GM21515 (cell line): ENCODE data around the gene DISP3.

Source experiments
- ATAC-seq: cut with Tn5 transposase; IDR thresholded peaks from one replicate; pipeline ENCODE4 v1.9.1; 2021; ENCODE audit not compliant: unreplicated experiment

The DISP3 gene

DNA sequence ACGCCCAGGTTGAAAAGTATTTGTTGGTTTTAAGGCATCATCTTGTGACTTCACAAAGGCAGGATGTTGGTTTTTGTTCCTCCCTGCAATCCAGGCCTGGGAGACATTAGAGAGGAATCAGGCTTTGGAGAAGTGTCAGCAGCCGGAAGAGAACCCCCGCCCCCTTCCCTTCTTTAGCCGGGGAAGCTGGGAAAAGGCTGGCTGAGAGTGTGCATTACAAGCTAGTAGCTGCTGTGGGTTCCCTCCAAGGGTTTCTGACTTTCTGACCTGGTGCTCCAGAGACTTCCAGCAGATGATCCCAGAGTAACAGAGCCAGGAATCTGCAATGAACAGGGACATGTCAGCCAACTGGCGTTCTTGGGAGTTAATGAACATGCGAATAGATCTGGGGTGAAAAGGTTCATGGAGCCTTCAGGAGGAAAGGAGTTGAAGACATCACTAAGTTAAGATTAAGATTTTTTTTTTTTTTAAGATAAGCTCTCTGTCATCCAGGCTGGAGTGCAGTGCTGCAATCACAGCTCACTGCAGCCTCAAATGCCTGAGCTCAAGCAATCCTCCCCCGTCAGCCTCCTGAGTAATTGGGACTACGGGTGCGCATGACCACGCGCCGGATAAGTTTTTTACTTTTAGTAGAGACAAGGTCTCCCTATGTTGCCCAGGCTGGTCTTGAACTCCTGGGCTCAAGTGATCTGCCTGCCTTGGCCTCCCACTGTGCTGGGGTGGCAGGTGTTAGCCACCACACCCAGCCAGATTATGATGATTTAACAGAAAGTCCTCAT, 7.5 kb downstream of the DISP3 start:
- ATAC-seq = no peak

DNA sequence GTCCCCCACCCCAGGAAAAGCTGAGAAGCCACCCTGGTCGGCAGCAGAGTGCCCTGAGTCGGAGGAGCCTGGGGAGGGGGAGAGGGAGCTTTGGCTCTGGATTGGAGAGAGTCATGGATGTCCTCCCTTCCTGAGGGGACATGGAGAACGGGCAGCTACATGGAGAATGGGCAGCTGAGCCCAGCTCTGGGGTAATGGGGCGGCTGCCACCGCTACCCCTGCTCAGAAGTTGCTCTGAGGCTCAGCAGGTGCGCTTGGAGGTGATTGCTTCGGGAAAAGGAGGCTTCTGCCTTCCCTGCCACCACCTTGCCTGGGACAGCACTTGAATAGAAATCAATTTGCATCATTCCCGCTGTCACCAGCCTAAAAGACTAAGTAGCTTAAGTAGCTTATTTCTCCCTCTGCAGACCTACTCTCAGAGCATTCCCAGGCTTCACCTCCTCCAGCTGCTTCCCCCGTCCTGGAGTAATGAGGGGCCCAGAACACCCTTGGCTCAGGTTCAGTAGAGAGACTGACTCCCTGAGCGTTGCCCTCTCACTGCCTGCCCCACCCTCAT, 8.3 kb downstream of the DISP3 start:
- no peak for ATAC-seq

DNA sequence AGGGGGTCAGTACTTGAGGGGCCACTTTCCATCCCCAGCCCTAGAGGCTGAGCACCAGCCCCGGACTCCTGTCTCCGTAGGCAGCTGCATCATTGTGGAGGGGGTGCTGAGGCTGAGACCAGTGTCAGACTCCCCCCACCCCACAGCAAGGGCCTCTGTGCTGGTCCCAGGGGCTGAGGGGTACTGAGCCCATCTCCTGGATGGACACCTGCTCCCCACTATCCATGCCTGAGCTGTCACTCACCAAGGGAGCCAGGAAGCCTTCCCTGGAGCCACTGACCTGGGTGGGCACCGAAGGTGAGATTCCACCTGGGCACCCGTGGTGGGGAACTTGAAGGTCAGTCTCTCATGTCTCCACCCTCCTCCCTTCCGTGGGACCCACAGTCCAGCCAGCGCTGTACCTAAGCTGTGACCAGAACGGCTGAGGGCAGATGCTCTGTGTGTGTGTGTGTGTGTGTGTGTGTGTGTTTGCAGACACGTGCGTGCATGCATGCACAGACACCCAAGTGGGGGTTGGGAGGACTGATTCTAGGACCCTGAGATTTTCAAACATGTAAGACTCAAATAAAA, 9.3 kb downstream of the DISP3 start:
- ATAC-seq = no peak

DNA sequence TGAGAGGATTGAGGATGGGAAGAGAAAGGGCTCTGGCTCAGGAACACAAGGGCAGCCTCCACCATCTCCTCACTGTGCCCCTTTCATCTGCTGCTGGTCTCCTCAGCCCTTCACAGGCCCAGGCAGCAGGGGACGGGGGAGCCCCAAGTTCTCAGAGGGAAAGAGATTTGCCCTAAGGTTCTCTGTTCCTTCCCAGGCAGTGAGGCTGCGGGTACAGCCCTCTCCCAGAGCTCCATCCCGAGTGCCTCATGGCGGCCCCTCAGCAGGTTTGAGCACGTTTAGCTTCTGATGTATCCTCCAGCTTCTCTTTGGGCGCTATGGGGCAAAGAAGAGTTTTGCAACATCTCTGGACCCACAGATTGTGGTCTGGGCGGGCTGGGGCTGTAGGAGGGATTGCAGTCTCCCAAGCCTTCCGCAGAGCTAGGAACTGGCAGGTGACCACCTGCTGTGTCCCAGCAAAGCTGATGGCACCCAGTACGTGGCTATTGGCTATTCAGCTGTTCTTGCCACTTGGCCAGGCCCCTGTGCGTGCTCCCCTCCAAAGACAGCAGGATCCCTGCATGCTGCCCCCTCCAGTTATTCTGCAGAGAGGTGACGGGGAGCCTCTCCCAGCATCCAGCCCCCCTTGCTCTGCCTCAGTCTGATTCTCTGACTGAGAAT, 10.1 kb downstream of the DISP3 start:
- ATAC-seq = no peak

DNA sequence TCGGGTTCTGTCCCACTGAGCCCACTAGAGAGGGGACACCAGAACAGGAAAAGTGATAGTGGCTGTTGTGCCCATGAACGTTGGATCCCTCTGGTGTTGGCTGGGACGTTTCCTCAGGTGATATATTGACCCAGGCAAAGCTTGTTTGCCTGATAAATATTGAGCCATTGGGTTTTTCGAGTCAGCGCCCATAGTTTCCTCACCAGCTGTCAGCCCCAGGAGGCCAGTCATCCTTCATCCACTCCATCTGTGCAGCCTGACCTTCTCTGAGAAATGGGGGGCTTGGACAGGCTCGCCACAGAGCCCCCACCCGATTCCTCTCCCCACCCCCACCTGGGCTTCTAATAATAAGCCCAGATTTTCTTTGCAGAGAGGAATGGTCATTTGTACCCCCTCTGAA, 13.3 kb downstream of the DISP3 start:
- ATAC-seq = no peak

DNA sequence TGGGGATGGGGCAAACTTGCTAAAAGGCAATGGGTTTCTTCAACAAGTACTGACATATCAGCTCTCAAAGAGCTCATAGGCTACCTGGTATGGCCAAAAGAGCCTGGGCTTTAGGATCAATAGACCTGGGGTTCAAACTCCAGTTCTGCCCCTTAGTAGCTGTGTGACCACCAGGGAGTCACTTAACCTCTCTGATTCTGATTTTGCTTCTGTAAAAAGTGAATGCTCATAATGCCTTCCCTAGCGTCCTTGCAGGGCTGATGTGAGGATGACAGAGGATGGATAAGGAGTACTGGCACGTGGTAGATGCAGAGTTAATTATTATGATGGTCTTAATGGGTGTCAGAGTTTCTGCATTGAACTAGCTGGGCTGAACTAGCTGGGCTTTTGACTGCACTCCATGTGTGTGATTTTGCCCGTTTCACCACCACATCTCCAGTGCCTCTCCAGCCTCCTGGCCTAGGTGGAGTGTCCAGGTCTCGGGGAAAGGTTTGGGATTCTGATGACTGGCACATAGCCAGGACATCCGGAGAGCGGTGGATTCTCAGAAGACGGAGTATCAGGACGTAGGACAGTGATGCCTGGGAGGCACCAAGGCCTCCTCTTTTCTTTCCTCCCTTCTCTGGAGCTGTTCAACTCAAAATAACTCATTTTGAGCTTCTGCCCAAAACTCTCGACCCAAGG, 15.2 kb downstream of the DISP3 start:
- no peak for ATAC-seq

DNA sequence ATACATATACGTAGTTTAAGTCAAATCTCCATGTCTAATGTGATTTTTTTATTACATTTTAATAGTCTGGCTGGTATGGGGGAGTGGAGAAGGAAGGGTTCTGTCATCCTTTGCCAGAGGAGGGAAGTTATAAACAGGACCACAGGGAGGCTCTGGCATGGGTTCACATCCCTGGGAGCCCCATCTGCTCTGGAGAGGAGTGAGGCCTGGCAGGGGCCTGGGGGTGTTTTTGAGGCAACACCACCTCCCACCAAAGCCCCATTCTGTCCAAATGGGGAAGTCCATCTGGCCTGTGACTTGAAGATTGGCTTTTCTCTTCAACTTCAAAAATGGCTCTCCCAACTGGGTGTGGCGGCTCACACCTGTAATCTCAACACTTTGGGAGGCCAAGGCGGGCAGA, 15.8 kb downstream of the DISP3 start:
- ATAC-seq = no peak

DNA sequence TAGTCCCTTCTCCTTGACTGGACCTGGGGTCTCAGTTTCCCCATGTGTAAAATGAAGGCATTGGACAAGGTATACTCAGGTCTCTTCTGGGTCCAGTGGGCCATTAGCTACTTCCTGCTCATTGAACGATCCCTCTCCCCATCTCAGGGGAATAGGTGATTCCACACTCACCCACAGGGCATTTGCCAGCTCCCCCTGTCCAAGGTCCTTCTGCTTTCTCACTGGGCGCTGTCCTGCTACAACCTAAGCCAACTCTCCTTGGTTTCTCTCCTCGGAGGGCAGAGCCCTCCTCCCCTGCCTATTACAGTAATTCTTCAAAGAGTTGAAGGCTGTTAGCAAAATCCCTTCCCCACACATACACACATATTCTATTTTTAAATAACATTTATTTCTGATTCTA, 16.6 kb downstream of the DISP3 start:
- ATAC-seq = no peak

DNA sequence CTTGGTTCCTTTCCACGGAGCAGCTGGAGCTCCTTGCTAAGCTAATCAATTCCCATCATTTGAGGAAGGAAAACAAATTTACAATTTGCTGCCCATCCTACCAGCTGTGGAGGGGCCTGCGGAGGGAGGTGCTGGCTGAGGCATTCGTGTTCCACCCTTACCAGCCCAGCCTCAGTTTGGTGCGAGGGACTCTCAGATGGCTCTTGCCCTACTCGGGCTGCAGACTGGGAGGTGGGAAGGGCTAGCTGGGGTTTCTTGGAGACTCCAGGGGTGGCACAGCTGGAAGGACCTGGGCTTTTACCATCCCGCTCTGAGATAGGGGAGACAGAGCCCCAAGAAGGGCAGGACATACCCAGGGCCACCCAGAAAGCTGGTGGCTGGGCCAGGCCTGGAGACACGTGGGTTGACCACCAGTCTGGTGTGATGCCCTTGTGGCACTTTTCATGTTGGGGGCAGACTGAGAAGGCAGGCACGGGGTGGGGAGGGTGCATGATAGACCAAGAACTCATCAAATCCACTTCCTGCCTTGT, 17.7 kb downstream of the DISP3 start:
- ATAC-seq = no peak

DNA sequence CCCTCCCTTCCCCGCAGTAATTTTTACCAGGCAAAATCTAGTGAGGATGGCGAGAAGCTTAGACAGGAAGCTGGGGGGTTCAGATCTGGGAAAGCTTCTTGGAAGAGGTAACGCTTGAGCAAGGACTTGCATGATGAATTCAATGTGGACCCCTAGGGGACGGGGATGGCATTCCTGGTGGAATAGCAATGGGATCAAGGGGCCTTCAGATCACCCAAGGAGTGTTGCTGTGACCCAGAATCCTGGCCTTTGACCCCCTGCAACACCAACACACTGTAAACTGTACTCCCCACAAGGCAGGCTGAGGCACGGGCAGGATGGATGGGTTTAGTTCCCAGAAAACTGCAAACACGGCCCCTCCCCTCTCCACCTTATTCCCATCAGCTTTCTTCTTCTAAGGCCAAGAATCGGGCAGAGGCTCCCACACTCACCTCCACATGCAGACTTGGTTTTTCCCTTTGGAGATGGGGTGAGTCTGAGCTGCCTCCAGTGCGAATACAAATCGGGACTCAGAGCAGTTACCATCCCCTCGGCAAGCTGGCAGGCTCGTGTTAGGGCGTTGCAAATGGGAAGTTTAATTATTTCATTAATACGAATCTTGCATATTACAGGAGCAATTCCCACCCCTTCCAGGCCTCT, 20.1 kb downstream of the DISP3 start:
- ATAC-seq = no peak

DNA sequence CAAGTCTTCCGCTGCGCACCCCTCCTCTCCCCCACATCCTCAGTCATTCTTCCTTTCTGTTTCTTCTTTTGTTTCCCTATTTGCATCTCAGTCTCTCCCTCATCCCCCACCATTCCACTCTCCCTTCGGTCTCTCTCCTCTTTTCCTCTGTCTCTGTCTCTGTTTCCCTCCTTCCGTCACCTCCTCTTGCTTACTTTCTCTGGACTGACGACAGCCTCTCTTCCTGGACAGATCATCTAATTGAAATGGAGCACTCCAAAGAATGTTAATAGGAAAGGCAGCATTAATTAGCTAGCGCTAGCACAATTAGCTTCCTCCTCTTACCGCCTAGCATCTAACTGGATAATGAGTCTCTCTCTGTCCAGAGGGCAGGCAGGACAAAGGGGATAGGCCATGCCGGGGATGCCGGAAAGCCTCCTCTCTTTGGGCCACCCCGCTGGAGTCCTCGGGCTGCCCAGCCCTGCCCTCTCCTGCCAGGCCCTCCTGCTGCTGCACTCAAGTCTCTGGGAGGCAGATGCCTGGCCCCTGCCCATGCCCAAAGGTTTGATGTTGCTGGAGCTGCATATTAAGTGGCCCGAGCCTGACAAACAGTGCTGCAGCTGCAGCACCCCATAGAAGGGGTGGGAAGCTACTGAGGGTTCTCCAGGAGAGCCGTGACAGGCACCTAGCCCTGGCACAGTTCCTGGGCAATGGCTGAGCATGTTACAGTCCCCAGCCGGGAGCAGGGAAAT, 20.8 kb downstream of the DISP3 start:
- no peak for ATAC-seq

DNA sequence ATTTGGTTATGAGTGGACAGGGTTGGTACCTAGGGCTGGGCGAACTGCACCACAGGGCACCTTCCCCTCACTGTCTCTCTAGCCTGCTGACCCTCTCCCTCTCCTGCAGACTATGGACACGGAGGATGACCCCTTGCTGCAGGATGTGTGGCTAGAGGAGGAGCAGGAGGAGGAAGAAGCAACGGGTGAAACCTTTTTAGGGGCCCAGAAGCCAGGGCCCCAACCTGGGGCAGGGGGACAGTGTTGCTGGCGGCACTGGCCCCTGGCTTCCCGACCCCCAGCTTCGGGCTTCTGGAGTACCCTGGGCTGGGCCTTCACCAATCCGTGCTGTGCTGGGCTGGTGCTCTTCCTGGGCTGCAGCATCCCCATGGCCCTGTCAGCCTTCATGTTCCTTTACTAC, 21.9 kb downstream of the DISP3 start:
- no peak for ATAC-seq

DNA sequence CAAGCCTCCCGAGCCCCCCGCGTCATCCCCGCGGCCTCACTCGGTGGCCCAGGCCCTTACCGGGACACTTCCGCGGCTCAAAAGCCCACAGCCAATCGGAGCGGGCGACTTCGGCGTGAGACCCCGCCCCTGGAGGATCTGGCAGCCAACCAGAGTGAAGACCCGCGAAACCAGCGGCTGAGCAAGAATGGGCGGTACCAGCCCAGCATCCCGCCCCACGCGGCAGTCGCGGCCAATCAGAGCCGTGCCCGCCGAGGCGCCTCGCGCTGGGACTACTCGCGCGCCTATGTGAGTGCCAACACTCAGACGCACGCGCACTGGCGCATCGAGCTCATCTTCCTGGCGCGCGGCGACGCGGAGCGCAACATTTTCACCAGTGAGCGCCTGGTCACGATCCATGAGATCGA, 22.5 kb downstream of the DISP3 start:
- no peak for ATAC-seq

DNA sequence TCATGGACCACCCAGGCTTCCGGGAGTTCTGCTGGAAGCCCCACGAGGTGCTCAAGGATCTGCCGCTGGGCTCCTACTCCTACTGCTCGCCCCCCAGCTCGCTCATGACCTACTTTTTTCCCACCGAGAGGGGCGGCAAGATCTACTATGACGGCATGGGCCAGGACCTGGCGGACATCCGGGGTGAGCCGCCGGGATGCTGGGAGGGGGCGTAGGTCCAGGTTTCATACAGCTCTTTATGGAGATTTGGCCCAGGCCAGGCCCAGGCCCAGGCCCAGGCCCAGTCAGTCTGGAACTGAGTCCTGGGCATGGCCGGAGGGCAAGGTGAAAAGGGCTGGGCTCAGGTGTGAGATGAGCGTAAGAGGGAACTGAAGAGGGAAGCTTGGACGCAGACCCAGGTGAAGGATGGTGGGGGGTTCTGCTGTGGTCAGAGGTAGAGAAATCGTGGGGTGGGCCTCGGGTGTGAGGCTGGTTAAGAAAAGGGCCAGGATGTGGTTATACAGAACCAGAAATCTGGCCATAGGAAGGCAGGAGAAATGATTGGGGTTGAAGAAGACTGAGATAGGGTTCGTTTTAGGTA, 23.0 kb downstream of the DISP3 start:
- ATAC-seq = no peak

DNA sequence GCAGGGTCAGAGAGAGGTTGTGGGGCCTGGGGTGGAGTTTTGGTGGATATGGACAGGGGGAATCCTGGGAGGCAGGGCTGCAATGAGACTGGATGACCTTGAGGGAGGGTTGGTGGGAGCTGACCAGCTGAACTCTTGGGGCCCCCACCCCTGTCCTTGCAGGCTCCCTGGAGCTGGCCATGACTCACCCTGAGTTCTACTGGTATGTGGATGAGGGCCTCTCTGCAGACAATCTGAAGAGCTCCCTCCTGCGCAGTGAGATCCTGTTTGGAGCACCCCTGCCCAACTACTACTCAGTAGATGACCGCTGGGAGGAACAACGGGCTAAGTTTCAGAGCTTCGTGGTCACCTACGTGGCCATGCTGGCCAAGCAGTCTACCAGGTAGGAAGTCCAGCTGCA, 23.6 kb downstream of the DISP3 start:
- no peak for ATAC-seq

DNA sequence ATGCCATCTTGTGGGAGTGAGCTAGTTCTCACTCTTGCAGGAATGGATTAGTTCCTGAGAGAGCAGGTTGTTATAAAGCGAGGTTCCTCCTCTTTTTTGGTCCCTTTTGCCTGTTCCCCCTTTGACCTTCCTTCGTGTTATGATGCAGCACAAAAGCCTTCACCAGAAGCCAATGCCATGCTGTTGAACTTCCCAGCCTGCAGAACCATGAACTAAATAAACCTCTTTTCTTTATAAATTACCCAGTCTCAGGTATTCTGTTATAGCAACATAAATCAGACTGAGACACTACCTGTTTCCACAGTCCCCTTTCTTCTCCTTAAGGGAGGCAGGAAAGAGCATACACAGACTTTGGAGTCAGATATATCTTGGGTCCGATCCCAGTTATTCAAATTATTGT, 25.6 kb downstream of the DISP3 start:
- ATAC-seq = no peak

DNA sequence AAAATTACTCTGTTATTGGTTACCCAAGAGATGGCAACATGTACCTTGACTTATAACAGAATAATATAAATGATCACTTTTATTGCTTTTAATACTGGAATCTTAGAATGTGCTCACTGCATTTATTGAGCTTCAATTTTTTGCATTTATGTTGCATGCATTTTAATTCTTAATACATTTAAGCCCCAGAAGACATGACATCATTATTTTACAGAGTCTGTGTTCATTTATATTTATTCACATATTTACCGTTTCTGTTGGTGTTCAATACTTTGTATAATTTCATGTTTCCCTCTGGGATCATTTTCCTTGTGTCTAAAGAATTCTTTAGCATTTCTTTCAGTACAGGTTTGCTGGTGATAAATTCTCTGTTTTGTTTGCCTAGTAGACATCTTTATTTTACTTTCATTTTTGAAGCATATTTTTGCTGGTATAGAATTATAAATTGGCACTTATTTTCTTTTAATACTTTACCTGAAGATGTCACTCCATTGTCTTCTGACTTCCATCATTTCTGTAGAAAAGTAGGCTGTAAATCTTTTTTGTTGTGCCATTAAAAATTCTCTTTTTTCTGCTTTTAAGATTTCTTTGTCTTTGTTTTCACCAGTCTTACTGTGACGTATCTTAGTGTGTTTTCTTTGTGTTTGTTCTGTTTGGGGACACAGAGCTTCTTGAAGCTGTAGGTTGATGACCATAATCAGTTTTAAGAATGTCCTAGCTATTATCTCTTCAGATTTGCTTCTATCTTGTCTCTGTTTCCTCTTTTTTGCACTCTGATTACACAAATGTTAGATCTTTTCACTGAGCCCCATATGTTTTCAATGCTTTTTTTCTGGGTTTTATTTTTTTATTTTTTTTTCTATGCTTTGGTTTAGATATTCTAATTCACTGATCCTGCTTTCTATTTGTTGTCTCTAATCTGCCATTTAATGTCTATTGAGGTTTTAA, 26.9 kb downstream of the DISP3 start:
- ATAC-seq = no peak

DNA sequence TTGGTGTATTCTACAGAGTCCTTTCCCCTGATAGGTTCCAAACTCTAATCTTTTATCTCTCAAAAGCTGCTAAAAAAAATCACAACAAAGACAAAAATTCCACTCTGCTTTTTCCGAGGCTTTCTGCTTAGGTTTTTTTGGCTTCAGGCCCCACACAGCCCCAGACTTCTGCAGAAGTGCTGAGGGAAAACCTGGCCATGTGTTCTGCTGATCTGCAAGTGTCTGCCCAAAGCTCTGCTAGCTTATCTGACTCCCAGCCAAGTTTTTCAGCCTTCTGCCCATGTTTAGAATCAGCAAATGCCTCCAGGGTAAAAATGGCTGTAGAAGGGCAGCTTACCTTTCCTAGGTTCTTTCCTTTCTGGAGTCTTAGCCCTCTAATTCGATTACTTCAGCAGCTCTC, 28.4 kb downstream of the DISP3 start:
- no peak for ATAC-seq

DNA sequence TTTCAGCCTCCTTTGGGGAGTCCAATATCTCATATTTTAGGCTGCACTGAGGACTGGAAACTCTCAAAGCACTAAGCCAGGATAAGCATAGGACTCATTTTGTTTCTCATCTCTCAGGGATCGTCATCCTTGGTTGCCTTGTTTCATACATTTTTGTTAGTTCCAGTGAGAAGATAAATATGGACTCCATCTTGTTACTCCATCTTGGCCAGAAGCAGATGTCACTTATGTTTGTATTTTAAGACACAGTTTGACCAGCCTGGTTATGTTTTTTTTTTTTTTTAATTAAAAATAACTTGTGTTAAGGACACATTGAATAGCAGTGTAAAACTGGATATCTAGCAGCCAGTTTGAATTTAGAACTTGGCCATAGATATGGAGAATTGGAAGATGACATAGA, 34.7 kb downstream of the DISP3 start:
- no peak for ATAC-seq
